MCF 10A (cell line): ENCODE measurements around the gene ETV5. TPM values are rescaled to one million over a fixed set of nuclear protein-coding genes. Genes with fewer than 3 reads are reported as not detected.
A peak's percentile ranks its signal among the peaks of the same experiment; 100 is the strongest.

Experiments
- BruUV-seq: library from RNA; stranded (reverse); fragments of 400-500 nt; replicated peaks from 2 replicates; lab custom pipeline; 2021; lab: Mats Ljungman, UMichigan
- CTCF ChIA-PET: fragments of 300-600 bp; sonication (Branson Sonifier 250); formaldehyde crosslinking; extraction: SDS; loops from one replicate; lab custom pipeline; 2021; ENCODE audit warnings: antibody characterized with exemption, inconsistent platforms; lab: Yijun Ruan, JAX
- POLR2A ChIA-PET: fragments of 300-600, 350-650 bp; sonication (Branson Sonifier 250); formaldehyde crosslinking; extraction: SDS; loops from one replicate; lab custom pipeline; 2020; ENCODE audit warnings: antibody characterized with exemption, inconsistent platforms; lab: Yijun Ruan, JAX
- DNase-seq: peaks from one replicate; pipeline ENCODE4 v3.0.0-alpha.2; 2018; ENCODE audit not compliant: unreplicated experiment
- H3K27ac Mint-ChIP-seq: one replicate; pipeline ENCODE4 v1.8.0; 2022; ENCODE audit warnings: mild to moderate bottlenecking, low read depth, mixed read lengths; ENCODE audit not compliant: unreplicated experiment
- H3K27me3 Mint-ChIP-seq: one replicate; pipeline ENCODE4 v1.8.0; 2022; ENCODE audit warnings: mixed read lengths; ENCODE audit not compliant: insufficient read depth, unreplicated experiment
- H3K36me3 Mint-ChIP-seq: one replicate; pipeline ENCODE4 v1.8.0; 2022; ENCODE audit warnings: mild to moderate bottlenecking, moderate library complexity, mixed read lengths; ENCODE audit not compliant: insufficient read depth, unreplicated experiment
- H3K4me1 Mint-ChIP-seq: one replicate; pipeline ENCODE4 v1.8.0; 2022; ENCODE audit warnings: mixed read lengths; ENCODE audit not compliant: insufficient read depth, unreplicated experiment
- H3K4me3 Mint-ChIP-seq: one replicate; pipeline ENCODE4 v1.8.0; 2022; ENCODE audit warnings: mild to moderate bottlenecking, moderate library complexity, mixed read lengths; ENCODE audit not compliant: unreplicated experiment
- H3K9me3 Mint-ChIP-seq: one replicate; pipeline ENCODE4 v1.8.0; 2022; ENCODE audit warnings: mixed read lengths; ENCODE audit not compliant: unreplicated experiment
- intact Hi-C: fragments of 100-400 bp; cut with micrococcal nuclease; formaldehyde crosslinking; loops from 2 replicates; pipeline ENCODE4 v1.14.1; 2022
- total RNA-seq: library from RNA; stranded (reverse); gene quantifications from 2 replicates; pipeline ENCODE4 v1.2.3, GENCODE V29; 2022
- TF ChIP-seq, protein P1 (sequence below): fragments of 200-600 bp; IDR thresholded peaks from one replicate; pipeline ENCODE4 v1.8.0; 2022; ENCODE audit warnings: antibody characterized with exemption, mild to moderate bottlenecking; ENCODE audit not compliant: unreplicated experiment

The ETV5 gene
- total RNA-seq, 1 experiment from 2014 or later = 93.0 TPM

DNA sequence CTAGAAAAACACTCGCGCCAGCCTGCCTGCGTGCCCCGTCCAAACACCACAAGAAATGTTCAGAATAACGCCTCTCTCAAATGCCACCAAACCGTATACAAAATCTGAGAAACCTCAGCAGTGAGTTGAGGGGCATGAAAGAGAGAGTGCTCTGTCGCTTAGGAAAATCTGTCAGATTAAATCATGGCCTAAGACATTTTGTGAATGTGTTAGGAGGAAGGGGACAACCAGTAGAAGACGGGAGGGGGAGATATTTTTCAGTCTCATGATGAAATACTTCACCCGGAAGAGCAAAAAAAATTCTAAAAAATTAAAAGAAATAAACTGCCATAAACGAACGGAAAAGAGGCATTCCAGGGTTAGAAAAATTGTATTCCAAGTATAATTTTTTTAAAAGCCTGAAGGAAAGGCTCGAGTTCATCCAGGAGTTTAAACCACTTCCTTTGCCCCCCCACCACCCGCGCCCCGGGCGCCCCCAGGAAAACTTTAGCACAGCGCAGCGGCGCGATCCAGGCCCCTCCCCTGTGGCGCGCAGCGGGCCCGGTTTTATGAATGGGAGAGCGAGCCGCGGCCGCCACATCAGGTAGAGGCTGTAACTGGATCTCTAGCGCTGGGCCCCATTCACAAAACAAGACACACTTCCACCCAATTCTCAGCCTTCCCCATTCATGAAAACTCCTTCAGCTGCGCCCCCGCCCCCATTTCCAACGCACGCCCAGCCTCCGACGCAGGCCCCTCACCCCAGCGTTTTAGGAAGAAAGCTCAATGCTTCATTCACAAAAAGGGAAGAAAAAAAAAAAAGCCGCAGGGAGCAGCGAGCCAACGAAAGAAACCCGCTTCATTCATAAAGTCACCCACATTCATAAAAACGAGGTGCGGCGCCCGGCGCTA lies 1.4 kb downstream of the ETV5 start:
- no peaks in the 10 kb centered on the region for H3K9me3 Mint-ChIP-seq
- H3K27me3 Mint-ChIP-seq = no peaks in the 10 kb centered on the region
- peaks cover 42% of the 10 kb centered on the region for H3K4me1 Mint-ChIP-seq
- TF ChIP-seq, protein P1, sequence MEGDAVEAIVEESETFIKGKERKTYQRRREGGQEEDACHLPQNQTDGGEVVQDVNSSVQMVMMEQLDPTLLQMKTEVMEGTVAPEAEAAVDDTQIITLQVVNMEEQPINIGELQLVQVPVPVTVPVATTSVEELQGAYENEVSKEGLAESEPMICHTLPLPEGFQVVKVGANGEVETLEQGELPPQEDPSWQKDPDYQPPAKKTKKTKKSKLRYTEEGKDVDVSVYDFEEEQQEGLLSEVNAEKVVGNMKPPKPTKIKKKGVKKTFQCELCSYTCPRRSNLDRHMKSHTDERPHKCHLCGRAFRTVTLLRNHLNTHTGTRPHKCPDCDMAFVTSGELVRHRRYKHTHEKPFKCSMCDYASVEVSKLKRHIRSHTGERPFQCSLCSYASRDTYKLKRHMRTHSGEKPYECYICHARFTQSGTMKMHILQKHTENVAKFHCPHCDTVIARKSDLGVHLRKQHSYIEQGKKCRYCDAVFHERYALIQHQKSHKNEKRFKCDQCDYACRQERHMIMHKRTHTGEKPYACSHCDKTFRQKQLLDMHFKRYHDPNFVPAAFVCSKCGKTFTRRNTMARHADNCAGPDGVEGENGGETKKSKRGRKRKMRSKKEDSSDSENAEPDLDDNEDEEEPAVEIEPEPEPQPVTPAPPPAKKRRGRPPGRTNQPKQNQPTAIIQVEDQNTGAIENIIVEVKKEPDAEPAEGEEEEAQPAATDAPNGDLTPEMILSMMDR = no peak
- intact Hi-C loops = loop anchor here (2.0 to 10.0 kb wide), 2 partner anchors 123 to 437 kb away; partner anchors contain the start of gene CRYGS
- H3K36me3 Mint-ChIP-seq = peaks cover 23% of the 10 kb centered on the region
- peak overlapping the region; percentile 90 for H3K27ac Mint-ChIP-seq
- H3K4me3 Mint-ChIP-seq = peak overlapping the region; percentile 95
- peak; percentile 83 for DNase-seq
- ChIA-PET CTCF (interaction anchor here (0.6 to 0.7 kb wide), 2 partner anchors 14 to 117 kb away, joined by 3 to 4 read pairs; no protein-coding TSS in a partner anchor), POLR2A (interaction anchor here (0.6 to 3.7 kb wide), 9 partner anchors 10 to 543 kb away, joined by 3 to 25 read pairs (median 4); partner anchors contain the start of gene TRA2B)
- BruUV-seq = no TSS peak

DNA sequence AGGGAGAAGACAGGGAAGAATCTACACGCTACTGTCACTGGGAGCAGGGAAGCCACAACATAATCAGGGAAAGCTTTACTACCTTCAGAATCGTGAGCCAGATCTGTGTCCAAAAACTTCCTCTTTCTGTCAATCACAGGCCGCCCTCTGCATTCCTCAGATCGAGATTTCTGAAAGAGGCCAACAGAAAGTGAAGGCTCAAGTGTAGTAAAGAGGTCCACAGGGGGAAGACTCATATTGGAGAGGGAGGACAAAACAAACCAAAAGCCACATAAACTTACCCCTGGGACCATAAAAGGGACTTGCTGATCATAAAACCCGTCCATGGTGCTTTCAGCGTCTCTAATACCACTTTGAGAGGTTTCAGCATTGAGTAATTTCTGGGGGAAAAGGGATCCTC lies 3.3 kb downstream of the ETV5 start:
- POLR2A ChIA-PET = interaction anchor here (0.7 kb wide), 1 partner anchor 347 kb away, joined by 3 read pairs; no protein-coding TSS in a partner anchor
- H3K36me3 Mint-ChIP-seq = peaks cover 26% of the 10 kb centered on the region
- intact Hi-C loops = loop anchor here (10.0 kb wide), 1 partner anchor 439 kb away; the partner anchor contains the start of gene CRYGS
- H3K4me1 Mint-ChIP-seq = peaks cover 36% of the 10 kb centered on the region
- DNase-seq = no peak
- CTCF ChIA-PET = interaction anchor here (0.6 to 0.8 kb wide), 2 partner anchors 33 to 315 kb away, joined by 3 read pairs; no protein-coding TSS in a partner anchor
- TF ChIP-seq, protein P1 = no peak
- peak overlapping the region; percentile 29 for H3K4me3 Mint-ChIP-seq
- H3K9me3 Mint-ChIP-seq = no peaks in the 10 kb centered on the region
- peak overlapping the region; percentile 63 for H3K27ac Mint-ChIP-seq
- BruUV-seq = no TSS peak
- H3K27me3 Mint-ChIP-seq = no peaks in the 10 kb centered on the region

DNA sequence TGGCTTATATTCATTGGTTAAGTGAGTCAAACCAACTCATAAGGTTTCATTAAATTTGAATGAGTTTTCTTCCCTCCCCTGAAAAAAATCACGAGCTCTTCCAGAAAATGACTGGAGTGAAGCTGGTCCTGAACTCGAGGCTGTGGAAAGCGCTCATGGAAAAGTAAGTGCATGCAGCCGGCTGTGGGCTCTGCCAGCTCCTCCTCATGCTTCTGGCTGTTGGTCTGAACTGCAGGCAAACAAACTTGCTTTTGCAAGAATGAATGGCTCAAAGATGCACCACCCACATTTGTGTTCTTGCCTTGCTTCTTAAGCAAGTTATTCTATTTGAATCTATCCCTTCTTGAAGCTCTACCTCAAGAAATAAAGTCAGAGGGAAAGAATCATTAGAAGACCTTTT lies 6.2 kb downstream of the ETV5 start:
- H3K4me1 Mint-ChIP-seq = peaks cover 54% of the 10 kb centered on the region
- POLR2A ChIA-PET = interaction anchor here (1.9 kb wide), 1 partner anchor 512 kb away, joined by 5 read pairs; no protein-coding TSS in a partner anchor

More for the DNA sequence above, 6.2 kb downstream of the ETV5 start:
- Mint-ChIP-seq H3K4me3 (no peak overlapping the region), H3K9me3 (no peaks in the 10 kb centered on the region), H3K27ac (peak overlapping the region; percentile 91), H3K36me3 (peaks cover 15% of the 10 kb centered on the region), H3K27me3 (no peaks in the 10 kb centered on the region)
- BruUV-seq = no TSS peak
- TF ChIP-seq, protein P1 = no peak
- CTCF ChIA-PET = interaction anchor here (0.6 to 1.0 kb wide), 4 partner anchors 16 to 1081 kb away, joined by 3 to 4 read pairs (median 3); no protein-coding TSS in a partner anchor
- intact Hi-C loops = loop anchor here (10.0 kb wide), 1 partner anchor 442 kb away; the partner anchor contains the start of gene CRYGS
- DNase-seq = no peak
